Adipocyte (in vitro differentiated cells): Measurements from ENCODE around the gene NEDD4L.
A peak's percentile ranks its signal among the peaks of the same experiment; 100 is the strongest.
"Not testable (repeated sequence)": the region's sequence is repeated elsewhere in the genome, so short reads cannot be mapped to it uniquely, and the experiment has no call there.

Experiments used
- DNase-seq: peaks from one replicate; pipeline ENCODE4 v3.0.0-alpha.2; 2015; ENCODE audit warnings: low read depth
- H3K27me3 ChIP-seq: replicated peaks from 2 replicates; pipeline ENCODE4 v1.7.0; 2013; ENCODE audit warnings: mild to moderate bottlenecking, low read length, moderate library complexity; ENCODE audit not compliant: control insufficient read depth, insufficient read depth
- H3K36me3 ChIP-seq: 2 replicates; pipeline ENCODE4 v1.7.0; 2013; ENCODE audit warnings: low read length, mild to moderate bottlenecking, moderate library complexity; ENCODE audit not compliant: control insufficient read depth, insufficient read depth, severe bottlenecking
- H3K4me1 ChIP-seq: 2 replicates; pipeline ENCODE4 v1.7.0; 2013; ENCODE audit warnings: mild to moderate bottlenecking, low read length, moderate library complexity; ENCODE audit not compliant: control insufficient read depth, insufficient read depth
- H3K4me3 ChIP-seq: 2 replicates; pipeline ENCODE4 v1.7.0; 2013; ENCODE audit warnings: mild to moderate bottlenecking, low read length, moderate library complexity
- H3K9ac ChIP-seq: 2 replicates; pipeline ENCODE4 v1.7.0; 2013; ENCODE audit warnings: mild to moderate bottlenecking, low read length, moderate library complexity
- H3K9me3 ChIP-seq: 2 replicates; pipeline ENCODE4 v1.7.0; 2013; ENCODE audit warnings: mild to moderate bottlenecking, low read length, moderate library complexity; ENCODE audit not compliant: control insufficient read depth

Gene NEDD4L

GRCh38 chr18:58264840-58265239 lies 220.8 kb downstream of the NEDD4L start:
- no peak overlapping the region for H3K4me3 ChIP-seq
- H3K4me1 ChIP-seq, result no peaks in the 10 kb centered on the region
- H3K9ac ChIP-seq, result no peak overlapping the region
- no peaks in the 10 kb centered on the region for H3K9me3 ChIP-seq
- DNase-seq, result no peak
- H3K36me3 ChIP-seq, result no peaks in the 10 kb centered on the region
- H3K27me3 ChIP-seq, result no peaks in the 10 kb centered on the region

GRCh38 chr18:58265489-58265888 lies 221.5 kb downstream of the NEDD4L start:
- not testable (repeated sequence) for H3K36me3 ChIP-seq, H3K9ac ChIP-seq, H3K27me3 ChIP-seq, H3K9me3 ChIP-seq, DNase-seq, H3K4me3 ChIP-seq, H3K4me1 ChIP-seq

- no peak for DNase-seq
- no peaks in the 10 kb centered on the region for H3K4me1 ChIP-seq
- no peaks in the 10 kb centered on the region for H3K36me3 ChIP-seq
- no peaks in the 10 kb centered on the region for H3K27me3 ChIP-seq
- no peaks in the 10 kb centered on the region for H3K9me3 ChIP-seq
- no peak overlapping the region for H3K9ac ChIP-seq
- H3K4me3 ChIP-seq, result no peak overlapping the region
These were observed 222.3 kb downstream of the NEDD4L start for GRCh38 chr18:58266291-58266690.

DNA sequence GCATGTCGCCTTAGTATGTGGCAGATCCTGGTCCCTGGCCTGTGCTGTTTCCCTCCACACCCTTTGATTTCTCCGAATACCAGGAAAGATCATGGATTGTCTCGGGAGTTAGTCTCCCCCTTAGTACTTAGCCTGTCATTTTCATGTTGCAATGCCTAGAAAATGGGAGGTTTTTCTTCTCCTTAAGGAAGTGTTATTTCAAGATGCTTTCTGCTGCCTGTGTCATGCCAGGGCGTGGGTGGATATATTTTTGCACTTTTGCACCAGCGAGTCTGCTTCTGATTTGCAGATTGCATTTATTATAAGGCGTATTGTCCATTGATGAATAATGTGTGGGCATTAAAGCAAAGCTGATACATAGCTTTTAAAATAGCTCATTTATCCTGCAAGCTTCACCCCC lies 223.5 kb downstream of the NEDD4L start:
- Histone ChIP-seq H3K27me3 (no peaks in the 10 kb centered on the region), H3K4me3 (no peak overlapping the region), H3K4me1 (no peaks in the 10 kb centered on the region), H3K9me3 (no peaks in the 10 kb centered on the region), H3K36me3 (no peaks in the 10 kb centered on the region), H3K9ac (no peak overlapping the region)
- peak; percentile 44 for DNase-seq

- peak; percentile 58 for DNase-seq
- no peak overlapping the region for H3K4me3 ChIP-seq
- no peaks in the 10 kb centered on the region for H3K36me3 ChIP-seq
- H3K27me3 ChIP-seq, result no peaks in the 10 kb centered on the region
- H3K9ac ChIP-seq, result no peak overlapping the region
- H3K9me3 ChIP-seq, result no peaks in the 10 kb centered on the region
- no peaks in the 10 kb centered on the region for H3K4me1 ChIP-seq
These were observed 224.8 kb downstream of the NEDD4L start for GRCh38 chr18:58268849-58269248.

DNA sequence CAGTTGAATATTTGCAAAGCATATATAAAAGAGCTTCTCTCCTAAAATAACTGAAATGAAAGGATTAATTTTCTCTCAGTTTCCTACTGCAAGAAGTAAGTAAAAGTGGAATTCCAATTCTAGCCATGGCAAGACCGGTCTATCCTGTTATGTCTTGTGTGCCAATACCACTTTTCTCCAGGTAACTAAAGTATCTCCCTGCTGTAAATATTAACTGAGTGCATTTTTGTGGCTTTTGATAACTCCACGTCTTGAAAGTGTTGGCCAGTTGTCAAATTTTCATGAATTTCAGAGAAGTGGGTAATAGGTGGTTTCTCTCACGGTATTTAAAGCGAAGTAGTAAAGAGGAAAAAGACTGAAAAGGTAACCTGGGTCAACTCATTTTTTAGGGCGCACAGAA lies 225.9 kb downstream of the NEDD4L start:
- H3K9ac ChIP-seq, result no peak overlapping the region
- DNase-seq, result no peak
- no peaks in the 10 kb centered on the region for H3K36me3 ChIP-seq
- no peaks in the 10 kb centered on the region for H3K9me3 ChIP-seq
- no peak overlapping the region for H3K4me3 ChIP-seq
- H3K4me1 ChIP-seq, result no peaks in the 10 kb centered on the region
- no peaks in the 10 kb centered on the region for H3K27me3 ChIP-seq

GRCh38 chr18:58270396-58270795 lies 226.4 kb downstream of the NEDD4L start:
- Histone ChIP-seq H3K9me3 (no peaks in the 10 kb centered on the region), H3K9ac (no peak overlapping the region), H3K4me1 (no peaks in the 10 kb centered on the region), H3K27me3 (no peaks in the 10 kb centered on the region), H3K4me3 (no peak overlapping the region), H3K36me3 (no peaks in the 10 kb centered on the region)
- no peak for DNase-seq

DNA sequence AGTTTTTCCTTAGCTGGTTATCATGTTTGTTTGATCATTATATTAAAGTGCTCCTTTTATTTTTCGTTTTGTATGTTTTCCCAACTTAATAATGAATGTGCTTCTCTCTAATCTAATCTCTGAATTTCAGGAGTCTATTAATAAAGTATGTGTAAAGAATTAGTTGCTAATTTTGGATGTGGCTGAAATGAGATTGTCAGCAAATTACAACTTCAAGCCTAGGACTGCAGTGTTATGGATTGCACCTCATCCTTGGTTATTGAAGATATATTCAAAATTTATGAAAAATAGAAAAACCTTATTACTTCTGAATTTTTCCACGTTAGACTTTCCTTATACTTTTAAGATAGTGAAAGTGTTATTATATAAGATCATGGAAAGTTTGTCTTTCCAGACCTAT lies 227.7 kb downstream of the NEDD4L start:
- H3K9ac ChIP-seq, result no peak overlapping the region
- no peak for DNase-seq
- H3K27me3 ChIP-seq, result no peaks in the 10 kb centered on the region
- no peaks in the 10 kb centered on the region for H3K9me3 ChIP-seq
- no peak overlapping the region for H3K4me3 ChIP-seq
- no peaks in the 10 kb centered on the region for H3K36me3 ChIP-seq
- H3K4me1 ChIP-seq, result no peaks in the 10 kb centered on the region

- no peak overlapping the region for H3K9ac ChIP-seq
- no peaks in the 10 kb centered on the region for H3K9me3 ChIP-seq
- no peak for DNase-seq
- no peak overlapping the region for H3K4me3 ChIP-seq
- H3K36me3 ChIP-seq, result no peaks in the 10 kb centered on the region
- no peaks in the 10 kb centered on the region for H3K27me3 ChIP-seq
- H3K4me1 ChIP-seq, result no peaks in the 10 kb centered on the region
These were observed 228.2 kb downstream of the NEDD4L start for GRCh38 chr18:58272209-58272608.

DNA sequence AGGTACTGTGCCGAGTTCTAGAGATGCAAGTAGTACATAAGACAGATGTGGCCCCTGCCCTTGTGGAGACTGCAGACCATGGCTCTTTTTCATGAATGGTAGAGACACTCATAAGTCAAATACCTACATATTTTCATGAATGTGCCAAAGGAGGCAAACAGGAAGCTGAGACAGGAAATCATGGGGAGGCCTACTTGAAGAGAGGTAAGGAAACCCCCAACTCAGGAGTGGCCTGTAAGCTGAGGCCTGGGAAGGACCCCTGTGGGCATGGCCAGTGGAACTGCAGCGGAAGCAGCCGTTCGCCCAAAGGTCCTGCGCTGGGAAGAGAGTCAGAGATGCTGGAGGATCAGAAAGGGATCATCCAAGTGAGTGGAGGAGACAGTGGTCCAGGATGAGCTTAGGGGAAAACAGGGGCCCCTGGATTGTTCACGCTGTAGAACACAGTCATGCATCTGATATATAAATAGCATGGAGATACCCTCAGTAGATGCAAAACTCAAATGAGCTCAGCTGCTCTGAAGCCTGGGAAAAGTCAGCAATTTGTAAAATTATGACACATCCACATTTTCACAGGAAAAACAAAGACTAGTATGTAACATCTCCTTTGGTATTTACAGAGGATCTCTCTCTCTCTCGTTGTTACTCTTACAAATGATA lies 228.9 kb downstream of the NEDD4L start:
- Histone ChIP-seq H3K36me3 (no peaks in the 10 kb centered on the region), H3K27me3 (no peaks in the 10 kb centered on the region), H3K4me1 (no peaks in the 10 kb centered on the region), H3K9me3 (no peaks in the 10 kb centered on the region), H3K4me3 (no peak overlapping the region), H3K9ac (no peak overlapping the region)
- DNase-seq, result no peak

DNA sequence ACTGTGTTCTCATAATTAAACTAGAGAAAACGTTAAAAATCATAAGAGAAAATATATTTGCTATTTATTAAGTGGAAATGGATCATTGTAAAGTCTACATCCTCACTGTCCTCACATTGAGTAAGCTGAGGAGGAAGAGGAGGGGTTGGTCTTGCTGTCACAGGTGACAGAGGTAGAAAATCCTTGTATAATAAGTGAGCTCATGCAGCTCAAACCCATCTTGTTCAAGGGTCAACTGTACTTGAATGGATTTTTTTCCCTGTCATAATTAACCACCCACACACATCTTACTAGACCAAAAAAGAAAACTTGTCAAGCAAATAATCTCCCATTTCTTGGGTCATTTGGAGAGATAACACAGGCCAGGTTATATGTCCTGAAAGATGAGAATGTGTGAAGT lies 231.2 kb downstream of the NEDD4L start:
- Histone ChIP-seq H3K27me3 (no peaks in the 10 kb centered on the region), H3K36me3 (no peaks in the 10 kb centered on the region), H3K4me3 (no peak overlapping the region), H3K9me3 (no peaks in the 10 kb centered on the region), H3K9ac (no peak overlapping the region), H3K4me1 (no peaks in the 10 kb centered on the region)
- no peak for DNase-seq
